Measurements from ENCODE around the gene PTF1A.

DNA sequence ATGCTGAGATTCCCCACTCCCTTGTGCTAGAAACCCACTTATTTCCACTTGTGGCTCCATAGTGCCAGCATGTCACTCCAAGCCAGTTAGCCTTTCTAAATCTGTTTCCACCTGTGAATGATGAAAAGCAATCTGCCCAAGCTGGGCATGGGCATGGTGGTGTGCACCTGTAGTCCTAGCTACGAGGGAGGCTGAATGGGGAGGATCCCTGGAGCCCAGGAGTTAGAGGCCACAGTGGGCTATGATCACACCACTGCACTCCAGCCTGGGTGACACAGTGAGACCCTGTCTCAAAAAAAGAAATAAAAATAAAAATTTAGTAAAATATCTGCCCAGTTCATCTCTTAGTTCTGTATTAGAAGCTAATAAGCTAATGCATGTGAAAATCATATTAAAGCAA is 5.0 kb upstream of the PTF1A start:
- no peak for TF ChIP-seq SMC3 (conservative IDR thresholded peaks at IDR 0.05; ENCODE audit: poor library complexity)
- TF ChIP-seq, protein P1, sequence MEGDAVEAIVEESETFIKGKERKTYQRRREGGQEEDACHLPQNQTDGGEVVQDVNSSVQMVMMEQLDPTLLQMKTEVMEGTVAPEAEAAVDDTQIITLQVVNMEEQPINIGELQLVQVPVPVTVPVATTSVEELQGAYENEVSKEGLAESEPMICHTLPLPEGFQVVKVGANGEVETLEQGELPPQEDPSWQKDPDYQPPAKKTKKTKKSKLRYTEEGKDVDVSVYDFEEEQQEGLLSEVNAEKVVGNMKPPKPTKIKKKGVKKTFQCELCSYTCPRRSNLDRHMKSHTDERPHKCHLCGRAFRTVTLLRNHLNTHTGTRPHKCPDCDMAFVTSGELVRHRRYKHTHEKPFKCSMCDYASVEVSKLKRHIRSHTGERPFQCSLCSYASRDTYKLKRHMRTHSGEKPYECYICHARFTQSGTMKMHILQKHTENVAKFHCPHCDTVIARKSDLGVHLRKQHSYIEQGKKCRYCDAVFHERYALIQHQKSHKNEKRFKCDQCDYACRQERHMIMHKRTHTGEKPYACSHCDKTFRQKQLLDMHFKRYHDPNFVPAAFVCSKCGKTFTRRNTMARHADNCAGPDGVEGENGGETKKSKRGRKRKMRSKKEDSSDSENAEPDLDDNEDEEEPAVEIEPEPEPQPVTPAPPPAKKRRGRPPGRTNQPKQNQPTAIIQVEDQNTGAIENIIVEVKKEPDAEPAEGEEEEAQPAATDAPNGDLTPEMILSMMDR (IDR thresholded peaks at IDR 0.05; ENCODE audit: poor library complexity, severe bottlenecking), result no peak
- TF ChIP-seq, protein P2, sequence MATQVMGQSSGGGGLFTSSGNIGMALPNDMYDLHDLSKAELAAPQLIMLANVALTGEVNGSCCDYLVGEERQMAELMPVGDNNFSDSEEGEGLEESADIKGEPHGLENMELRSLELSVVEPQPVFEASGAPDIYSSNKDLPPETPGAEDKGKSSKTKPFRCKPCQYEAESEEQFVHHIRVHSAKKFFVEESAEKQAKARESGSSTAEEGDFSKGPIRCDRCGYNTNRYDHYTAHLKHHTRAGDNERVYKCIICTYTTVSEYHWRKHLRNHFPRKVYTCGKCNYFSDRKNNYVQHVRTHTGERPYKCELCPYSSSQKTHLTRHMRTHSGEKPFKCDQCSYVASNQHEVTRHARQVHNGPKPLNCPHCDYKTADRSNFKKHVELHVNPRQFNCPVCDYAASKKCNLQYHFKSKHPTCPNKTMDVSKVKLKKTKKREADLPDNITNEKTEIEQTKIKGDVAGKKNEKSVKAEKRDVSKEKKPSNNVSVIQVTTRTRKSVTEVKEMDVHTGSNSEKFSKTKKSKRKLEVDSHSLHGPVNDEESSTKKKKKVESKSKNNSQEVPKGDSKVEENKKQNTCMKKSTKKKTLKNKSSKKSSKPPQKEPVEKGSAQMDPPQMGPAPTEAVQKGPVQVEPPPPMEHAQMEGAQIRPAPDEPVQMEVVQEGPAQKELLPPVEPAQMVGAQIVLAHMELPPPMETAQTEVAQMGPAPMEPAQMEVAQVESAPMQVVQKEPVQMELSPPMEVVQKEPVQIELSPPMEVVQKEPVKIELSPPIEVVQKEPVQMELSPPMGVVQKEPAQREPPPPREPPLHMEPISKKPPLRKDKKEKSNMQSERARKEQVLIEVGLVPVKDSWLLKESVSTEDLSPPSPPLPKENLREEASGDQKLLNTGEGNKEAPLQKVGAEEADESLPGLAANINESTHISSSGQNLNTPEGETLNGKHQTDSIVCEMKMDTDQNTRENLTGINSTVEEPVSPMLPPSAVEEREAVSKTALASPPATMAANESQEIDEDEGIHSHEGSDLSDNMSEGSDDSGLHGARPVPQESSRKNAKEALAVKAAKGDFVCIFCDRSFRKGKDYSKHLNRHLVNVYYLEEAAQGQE (IDR thresholded peaks at IDR 0.05; ENCODE audit: borderline replicate concordance), result no peak
- no peak for TF ChIP-seq POLR2AphosphoS5 (IDR thresholded peaks at IDR 0.05)
- TF ChIP-seq MXI1 (conservative IDR thresholded peaks at IDR 0.05; ENCODE audit: poor library complexity, severe bottlenecking), result no peak
- no peak for TF ChIP-seq EZH2 (IDR thresholded peaks at IDR 0.05; ENCODE audit: borderline replicate concordance, insufficient read depth, low read length, poor library complexity, severe bottlenecking)
- TF ChIP-seq TAF1 (IDR thresholded peaks at IDR 0.05; ENCODE audit: low read depth), result no peak

All from neural cell (in vitro differentiated cells).